ENCODE results near the gene LCORL.

The LCORL gene

GRCh38 chr4:17809667-17810066, 211.9 kb downstream of the LCORL start:
- no peak for TF ChIP-seq ZFX (IDR thresholded peaks at IDR 0.05; ENCODE audit: borderline replicate concordance)
- TF ChIP-seq CTCF (IDR thresholded peaks at IDR 0.05) = no peak
- H3K27ac ChIP-seq = peak overlapping the region; percentile 85

- TF ChIP-seq CTCF (IDR thresholded peaks at IDR 0.05) (no peak), ZFX (IDR thresholded peaks at IDR 0.05; ENCODE audit: borderline replicate concordance) (no peak)
These were observed 214.1 kb downstream of the LCORL start for GRCh38 chr4:17807446-17807845.

GRCh38 chr4:17805580-17806155, 215.9 kb downstream of the LCORL start:
- TF ChIP-seq ZFX (IDR thresholded peaks at IDR 0.05; ENCODE audit: borderline replicate concordance) = no peak
- TF ChIP-seq CTCF (IDR thresholded peaks at IDR 0.05) = no peak
- no peak overlapping the region for H3K27ac ChIP-seq

More at GRCh38 chr4:17807446-17807845, 214.1 kb downstream of the LCORL start:
- H3K27ac ChIP-seq = no peak overlapping the region

- no peak overlapping the region for H3K27ac ChIP-seq
- no peak for TF ChIP-seq CTCF (IDR thresholded peaks at IDR 0.05)
- no peak for TF ChIP-seq ZFX (IDR thresholded peaks at IDR 0.05; ENCODE audit: borderline replicate concordance)
These were observed 223.7 kb downstream of the LCORL start for GRCh38 chr4:17797808-17798207.

- no peak for TF ChIP-seq CTCF (IDR thresholded peaks at IDR 0.05)
- no peak for TF ChIP-seq ZFX (IDR thresholded peaks at IDR 0.05; ENCODE audit: borderline replicate concordance)
These were observed 226.8 kb downstream of the LCORL start for GRCh38 chr4:17794730-17795129.

More at GRCh38 chr4:17794730-17795129, 226.8 kb downstream of the LCORL start:
- H3K27ac ChIP-seq = no peak overlapping the region

Data from 22Rv1 (cell line).